HG02642 (cell line): ENCODE measurements around the gene DIO3.

ENCODE experiments used
- ATAC-seq: cut with Tn5 transposase; IDR thresholded peaks from one replicate; pipeline ENCODE4 v1.9.1; 2021; ENCODE audit warnings: mild to moderate bottlenecking; ENCODE audit not compliant: unreplicated experiment, poor library complexity

DIO3 gene

DNA sequence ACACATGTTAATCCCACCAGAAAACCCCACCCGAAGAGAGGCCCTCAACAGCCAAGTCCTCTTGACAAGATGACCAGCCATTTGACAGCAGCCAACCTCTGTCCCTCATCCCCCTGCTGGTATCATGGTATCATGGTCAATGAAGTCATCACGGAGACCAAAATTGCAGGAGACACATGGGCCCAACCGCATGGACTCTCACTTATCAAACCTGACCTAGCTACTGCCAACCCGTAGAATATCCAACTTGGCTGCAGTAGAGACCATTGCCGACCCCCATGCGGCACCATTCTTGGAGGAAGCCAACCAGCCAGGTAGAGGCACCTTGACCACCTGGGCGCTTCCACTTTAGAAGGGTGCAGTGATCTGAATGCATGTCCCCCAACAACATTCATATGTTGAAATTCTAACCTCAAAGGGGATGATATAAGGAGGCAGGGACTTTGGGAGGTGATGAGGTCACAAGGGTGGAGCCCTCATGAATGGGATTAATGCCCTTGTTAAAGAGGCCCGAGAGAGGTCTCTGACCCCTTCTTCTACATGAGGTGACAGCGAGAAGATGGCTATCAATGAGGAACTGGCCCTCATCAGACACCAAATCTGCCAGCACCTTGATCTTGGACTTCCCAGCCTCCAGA, 33.3 kb downstream of the DIO3 start:
- no peak for ATAC-seq

DNA sequence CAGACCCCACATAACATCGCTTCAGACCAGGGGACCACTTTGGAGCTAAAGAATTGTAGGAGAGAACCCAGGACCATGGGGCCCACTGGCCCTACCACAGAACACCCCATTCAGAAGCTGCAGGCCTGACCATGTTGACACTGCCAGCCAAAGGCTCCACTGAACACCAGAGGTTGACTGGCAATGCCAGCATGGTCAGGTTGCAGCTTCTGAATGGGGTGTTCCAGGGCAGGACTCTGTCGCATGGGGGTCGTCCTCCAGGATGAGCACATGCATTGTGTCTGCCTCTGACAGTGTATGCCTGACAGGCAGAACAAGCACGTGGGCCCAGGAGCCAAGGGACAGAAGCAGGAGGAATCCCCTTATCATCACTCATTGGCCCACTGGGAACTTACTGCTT, 34.1 kb downstream of the DIO3 start:
- no peak for ATAC-seq

DNA sequence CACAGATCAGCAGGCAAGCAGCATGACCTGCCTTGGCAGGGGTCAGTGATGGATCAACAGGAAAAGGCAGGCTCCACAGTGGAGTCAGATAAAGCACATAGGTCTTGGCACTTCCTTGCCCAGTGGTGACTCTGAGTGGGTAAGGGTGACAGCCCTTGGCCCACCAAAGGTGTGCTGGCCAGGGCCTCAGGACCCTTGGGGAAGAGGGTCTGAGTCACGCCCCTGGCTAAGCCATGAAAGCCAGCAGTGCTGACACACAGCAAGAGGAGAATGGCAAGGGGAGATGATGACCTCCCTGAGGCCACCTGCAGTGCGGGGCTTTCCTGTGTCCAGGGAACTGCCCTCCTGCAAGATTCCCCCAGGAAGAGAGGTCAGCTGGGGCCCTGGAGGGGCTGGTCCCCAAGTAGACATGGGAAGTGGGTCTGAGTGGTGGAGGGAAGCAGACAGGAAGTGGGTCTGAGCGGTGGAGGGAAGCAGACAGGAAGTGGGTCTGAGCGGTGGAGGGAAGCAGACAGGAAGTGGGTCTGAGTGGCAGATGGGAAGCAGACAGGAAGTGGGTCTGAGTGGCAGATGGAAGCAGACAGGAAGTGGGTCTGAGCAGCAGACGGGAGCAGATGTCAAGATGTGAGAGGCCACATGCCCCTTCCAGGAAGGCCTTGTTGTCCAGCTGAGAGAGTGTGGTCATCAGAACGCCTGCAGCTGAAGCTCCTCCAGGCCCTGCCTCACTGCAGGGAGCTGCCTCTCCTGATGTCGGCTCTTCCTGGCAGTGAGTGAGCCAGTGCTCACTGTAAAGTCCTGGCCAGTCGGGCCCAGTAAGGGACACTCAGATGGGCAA, 34.8 kb downstream of the DIO3 start:
- no peak for ATAC-seq

DNA sequence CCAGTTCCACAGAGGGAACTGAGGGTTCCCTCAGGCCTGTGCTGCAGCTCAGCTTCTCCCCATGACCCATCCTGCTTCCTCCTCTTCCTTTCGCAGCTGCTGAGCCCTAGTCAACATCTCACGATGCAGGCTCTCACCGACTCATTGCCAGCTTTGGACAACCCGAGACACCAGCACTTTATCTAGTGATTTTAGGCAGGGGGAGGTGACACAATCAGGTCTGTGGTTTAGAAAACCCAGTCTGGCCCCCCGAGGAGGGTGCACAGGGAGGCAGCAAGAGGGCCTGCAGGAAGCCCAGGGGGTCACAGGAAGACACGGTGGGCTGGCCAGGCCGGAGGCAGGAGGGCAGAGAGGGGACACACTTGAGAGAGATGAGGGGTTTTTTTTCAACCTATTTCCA, 35.4 kb downstream of the DIO3 start:
- ATAC-seq: no peak

DNA sequence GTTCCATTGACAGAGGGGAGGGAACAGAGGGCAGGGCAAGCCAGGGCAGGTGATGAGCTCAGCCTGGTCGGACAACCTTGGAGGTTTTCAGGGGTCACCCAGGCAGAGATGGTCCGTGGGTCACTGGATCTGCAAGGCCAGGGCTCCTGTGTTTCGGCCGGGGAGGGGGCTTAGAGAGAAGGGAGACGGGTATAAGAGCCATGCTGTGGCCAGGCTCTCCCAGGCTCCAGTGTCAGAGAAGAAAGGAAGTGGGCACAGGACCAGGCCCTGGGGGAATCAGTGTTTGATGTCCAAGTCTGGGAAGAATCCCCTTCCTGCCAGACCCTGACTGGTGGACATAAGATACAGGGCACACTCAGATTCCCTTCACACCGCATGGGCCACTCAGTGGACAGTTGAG, 36.9 kb downstream of the DIO3 start:
- ATAC-seq: no peak

DNA sequence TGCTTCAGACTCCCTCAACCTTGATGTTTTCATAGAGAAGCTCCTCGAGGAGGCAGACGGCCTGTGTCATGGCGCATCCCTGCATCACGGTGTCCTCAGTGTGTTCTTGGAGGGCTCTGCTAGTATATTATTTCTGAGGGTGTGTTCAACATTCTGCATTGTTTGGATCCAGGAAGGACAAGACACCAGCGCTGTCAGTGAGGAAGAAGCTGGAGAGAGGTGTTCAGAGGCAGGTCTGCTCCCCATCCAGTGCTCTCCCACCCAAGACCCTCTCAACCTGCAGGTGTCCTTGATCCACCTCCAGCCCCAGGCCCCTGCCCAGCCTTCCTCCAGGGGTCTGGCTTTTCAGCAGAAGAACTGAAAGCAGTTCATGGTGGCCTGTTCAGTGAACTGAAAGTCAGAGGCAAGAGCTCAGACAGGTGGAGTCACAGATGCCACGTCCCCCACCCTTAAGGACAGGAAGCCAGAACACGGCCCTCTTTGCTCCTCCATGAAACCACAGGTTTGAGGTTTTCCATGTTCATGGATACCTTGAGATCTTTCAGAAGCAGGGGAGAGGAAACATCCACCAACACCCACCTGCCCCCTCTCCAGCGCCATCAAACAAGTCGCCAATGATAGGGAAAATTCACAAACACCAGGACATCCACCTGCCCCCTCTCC, 37.4 kb downstream of the DIO3 start:
- no peak for ATAC-seq

DNA sequence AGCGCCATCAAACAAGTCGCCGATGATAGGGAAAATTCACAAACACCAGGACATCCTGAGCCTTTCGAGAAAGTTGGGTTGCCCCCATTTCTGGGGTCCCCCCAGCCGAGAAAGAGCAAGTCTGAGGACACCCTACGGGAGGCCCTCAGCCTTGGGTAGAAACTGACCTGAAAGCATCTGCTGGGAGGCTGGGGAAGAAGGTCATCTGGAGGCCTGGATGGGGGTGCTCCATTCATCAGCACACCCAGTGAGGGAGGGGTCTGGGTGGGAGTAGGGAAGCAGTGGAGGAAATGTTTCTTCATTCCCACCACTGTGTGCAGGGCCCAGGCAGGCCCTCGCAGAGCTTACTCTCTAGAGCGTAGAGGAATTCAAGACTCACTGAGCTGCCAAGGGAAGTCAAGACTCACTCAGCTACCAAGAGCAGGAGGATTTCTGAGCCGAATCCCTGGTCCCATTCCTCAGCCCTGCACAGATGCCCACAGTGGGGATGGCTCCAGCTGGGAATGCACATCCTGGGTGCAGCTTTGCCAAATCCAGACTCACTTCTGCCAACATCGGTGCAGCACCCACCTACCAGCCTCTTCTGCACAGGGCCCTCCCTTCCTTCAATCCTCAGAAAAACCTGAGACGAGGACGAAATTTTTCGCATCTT, 38.1 kb downstream of the DIO3 start:
- ATAC-seq: no peak

DNA sequence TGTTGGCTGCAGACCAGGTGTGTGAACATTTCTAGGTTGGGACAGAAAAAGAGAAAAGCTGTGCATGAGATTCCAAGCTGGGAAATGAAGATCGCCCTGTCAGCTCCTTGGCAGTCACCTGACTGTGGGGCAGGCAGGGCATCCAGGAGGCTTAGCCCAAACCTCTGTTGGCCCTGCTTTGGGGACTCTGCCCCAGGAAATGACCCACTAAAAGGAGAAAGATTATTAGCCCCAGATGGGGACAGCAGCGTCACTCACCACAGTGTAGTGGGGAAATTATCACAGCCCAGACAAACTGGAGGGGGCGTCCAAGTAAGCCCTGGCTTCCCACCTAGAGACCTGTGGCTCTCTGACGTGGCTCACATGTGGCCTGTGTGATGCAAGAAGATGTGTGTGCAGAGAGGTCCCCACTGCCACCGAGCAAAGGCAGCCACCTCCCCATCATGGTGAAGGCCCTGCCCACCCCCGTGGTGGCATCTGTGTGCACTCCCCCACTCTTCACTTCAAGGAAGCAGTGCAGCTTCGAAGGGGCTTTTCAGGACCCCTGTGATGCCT, 39.1 kb downstream of the DIO3 start:
- no peak for ATAC-seq

DNA sequence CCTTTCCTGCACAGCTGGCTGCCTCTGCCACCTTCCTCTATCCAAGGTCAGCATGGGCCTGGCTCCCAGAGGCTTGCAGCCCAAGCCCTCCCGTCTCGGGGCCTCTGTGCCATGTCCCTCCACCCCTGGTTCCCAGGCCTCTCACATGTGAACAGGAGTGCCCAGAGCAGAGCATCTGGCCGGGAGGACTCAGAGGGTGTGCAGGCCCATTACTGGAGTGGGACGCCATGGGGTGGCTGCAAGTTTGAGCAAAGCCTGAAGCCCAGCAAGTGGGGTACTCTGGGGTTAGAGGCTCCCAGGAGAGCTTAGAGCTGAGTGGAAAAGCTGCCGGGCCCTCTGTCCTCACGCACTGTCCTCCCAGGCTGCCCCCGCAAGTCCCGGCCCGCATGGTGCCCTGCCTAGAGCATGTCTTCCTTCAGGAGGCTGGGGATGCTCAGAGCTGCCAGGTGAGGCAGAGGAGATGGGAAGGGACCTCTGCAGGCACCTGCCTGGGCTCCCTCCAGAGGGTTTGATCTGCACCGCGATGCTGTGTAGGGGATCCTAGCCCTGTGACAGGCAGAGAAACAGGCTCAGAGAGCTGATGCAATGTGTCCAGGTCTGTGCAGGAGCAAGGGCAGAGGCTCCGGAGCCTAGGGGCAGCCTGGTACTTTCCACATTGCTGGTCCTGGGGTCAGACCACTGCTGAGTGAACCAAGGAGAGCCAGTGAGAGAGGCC, 39.8 kb downstream of the DIO3 start:
- no peak for ATAC-seq

DNA sequence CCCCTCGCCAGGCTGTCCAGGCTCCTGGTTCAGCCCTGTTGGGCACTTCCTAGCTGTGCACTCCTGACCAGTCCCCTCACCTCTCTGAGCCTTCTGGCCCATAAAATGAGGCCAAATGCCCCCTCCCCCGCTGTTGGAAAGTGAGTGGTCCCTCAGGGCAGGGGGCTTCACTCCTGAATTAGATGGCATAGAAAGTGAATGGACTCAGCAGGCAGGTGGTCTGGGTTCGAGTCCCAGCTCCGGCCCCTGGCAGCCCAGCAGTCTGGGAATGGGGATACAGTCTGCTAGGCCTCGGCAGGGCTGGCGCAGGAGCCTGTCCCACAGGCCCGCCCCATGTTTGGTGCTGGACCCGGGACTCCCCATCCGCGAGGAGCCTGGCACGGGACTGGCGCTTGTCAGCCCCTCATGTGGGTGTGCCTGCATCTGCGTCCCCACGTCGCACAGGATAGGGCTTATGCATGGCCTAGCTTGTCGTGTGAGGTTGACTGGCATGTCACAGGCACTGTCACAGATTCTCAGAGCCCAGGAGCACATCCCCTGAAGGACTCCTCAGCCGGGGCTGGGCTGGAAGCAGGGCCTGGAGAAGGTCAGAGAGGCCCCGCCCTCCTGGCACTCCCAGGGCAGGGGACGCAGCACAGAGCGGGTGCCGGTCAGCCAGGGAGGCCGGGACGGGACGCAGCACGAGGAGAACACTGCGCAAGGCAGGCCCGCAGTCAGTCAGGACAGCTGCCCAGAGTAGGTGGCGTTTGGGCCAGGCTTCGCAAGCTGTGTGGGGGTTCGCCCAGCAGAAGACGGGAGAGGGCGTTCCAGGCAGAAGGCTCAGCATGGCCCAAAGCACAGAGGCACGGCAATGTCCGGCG, 40.5 kb downstream of the DIO3 start:
- ATAC-seq: no peak

DNA sequence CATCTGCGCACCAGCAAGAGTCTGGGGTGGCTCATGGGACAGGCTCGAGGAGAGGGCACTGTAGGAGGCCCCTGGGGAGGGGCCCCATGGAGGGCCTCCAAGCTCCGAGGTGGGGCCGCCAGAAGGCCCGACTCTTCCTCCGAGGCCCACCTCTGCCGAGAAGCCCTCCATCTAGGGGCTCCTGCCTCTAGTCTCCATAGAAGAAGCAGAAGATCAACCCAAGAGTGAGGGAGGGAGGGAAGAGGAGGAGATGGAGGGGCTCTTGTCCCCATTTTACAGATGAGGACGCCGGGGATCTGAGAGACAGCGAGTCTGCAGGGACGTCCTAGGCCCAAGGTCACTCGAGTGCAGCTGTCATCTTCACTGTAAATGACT, 41.2 kb downstream of the DIO3 start:
- ATAC-seq: no peak

DNA sequence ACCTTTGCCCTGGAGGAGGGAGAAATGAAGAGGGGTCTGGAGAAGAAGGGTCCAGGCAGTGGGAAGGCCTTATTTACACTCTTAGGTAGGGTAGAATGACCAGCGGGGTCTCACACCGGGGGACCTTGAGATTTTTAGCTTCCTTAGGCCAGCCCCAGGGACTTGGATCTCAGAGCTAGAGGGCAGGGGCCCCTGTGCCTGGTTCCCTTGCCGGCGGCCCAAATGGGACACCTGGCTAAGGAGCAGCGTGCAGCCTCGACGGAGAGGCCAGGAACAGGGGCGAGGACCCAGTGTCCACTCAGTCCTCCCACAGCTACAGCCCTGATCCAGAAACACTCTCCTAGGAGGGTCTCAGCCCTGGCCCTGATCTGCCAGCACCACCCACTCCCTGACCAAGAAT, 41.8 kb downstream of the DIO3 start:
- no peak for ATAC-seq

DNA sequence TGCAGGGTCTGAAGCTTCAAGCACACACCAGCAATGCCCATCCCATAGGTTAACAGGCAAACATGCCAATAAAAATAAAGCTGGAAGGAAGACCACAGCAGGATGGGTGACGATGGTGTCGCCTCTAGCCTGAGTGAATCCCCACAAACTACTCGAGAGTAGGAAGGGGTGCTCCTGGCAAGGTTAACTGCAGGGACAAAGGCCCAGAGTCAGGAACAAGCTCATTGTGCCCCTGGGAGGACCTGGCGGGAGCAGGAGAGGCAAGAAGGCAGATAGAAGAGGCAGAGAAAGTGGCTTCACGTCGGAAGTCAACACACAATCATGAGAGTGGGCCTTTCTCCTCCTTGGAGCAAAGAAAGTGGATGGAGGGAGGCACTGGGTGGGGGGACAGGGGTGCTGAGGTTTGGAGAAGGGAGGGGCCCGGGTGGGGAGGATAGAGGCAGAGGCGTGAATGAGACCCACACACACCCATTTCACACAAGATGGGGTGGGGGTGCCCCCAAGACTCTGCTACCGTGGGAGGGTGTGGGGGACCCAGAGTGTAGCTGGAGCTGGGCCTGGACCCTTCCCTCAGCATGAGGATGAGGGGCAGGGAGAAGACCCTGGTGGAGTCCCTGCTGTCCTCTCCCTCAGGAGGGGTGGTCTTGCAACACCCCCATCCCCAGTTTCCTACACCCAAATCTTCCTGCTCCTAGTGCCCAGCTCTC, 43.1 kb downstream of the DIO3 start:
- ATAC-seq: no peak

DNA sequence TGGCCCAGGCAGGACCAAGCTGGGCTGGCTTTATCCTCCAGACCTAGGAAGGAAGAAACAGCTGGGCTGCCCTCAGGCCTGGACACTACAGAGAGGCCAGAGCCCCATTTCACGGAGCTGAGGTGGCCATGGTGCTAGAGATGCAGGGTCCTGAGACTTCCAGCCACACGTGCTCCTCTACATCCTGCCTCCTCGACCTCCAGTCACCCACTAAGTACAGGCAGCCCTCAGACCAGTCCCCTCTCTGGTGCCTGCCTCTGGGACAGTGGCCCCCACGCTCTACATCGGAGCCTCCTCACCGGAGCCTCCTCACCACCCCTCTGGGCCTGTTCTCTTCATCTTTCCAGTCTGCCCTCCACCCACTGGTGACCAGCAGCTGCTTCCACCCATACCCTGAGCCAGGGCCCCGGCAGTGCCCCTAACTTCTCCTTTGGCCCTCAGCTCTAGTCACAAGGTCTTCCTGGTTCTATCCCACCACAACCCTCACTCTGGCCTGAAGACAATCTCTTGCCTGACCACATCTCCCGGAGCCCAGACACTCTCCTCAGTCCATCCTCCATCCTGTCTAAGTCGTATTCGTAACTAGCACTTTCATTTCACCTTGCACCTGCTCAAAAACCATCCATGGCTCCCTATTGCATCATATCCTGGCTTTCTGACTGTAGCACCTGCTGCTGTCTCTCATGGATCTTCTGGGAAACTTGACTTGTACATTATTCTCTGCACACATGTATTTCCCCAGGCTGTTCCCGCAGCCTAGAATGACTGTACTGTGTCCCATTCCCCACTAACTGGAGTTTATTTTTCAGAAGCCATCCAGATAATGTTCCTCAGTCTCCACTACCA, 43.9 kb downstream of the DIO3 start:
- no peak for ATAC-seq

DNA sequence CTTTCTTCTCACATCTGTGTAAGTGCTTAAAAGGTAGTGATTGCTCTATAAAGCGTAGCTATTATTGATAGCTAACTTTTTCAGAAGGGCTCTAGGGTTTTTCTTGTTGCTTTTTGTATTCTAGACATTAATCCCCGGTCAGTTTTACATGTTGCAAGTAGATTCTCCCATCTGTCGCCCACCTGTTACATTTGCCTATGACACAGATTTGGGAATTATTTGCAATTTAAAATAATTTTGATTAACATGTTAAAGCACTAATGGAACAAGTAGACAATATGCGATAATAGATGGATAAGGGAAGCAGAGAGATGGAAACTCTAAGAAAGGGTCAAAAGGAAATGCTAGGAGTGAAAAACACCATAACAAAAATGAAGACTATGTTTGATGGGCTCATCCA, 44.5 kb downstream of the DIO3 start:
- ATAC-seq: no peak
